GM21367 (cell line): ENCODE data around the gene CLCN6.

ENCODE experiments used
- ATAC-seq: cut with Tn5 transposase; IDR thresholded peaks from one replicate; pipeline ENCODE4 v1.9.1; 2021; ENCODE audit not compliant: unreplicated experiment

Gene CLCN6

DNA sequence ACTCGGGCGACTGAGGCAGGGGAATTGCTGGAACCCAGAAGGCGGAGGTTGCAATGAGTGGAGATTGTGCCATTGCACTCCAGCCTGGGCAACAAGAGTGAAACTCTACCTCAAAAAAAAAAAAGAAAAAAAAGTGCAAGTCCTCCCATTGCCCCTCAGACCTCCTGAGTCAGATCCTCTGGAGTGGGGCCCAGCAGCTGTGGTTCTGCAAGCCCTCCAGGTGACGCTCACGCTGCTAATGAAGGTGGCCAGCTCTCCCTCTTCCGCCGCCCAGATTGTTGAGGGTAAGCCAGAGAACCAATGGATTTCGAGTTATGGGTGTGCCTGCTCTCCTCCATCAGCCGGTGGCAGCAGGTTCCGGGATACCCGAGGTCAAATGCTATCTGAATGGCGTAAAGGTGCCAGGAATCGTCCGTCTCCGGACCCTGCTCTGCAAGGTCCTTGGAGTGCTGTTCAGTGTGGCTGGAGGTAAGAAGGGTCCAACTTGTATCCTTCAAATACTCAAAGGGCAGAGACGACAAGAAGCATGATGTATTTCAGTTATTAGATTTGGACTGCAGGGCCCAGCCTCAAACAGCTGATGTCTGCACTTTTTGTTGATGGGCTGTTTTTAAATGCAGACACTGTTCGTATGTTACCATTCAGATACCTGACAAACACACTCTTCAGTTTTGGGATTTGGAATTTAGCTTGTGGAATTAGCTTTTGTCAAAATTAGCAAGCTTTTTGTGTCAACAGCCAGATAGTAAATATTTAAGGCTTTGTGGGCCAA, 17.6 kb downstream of the CLCN6 start:
- ATAC-seq, result no peak

DNA sequence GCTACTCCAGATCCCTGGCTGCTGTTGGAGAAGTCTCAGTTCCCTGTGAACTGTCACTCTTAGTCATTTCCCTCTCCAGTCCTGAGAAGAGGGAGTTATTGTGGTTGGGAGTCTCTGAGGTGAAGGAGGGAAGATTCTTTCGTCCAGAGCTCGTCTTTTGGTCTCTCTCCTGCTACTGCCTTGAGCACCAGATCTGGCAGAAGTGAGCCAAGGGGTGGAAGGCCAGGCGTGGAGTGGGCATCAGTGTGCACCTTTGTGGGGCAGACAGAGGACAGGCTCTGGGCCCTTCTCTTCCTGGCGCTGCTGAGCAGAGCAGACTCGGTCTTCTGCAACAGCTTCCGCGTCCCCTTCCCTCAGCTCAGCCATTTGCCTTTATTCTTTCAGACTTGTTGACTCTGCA, 19.1 kb downstream of the CLCN6 start:
- ATAC-seq, result no peak

DNA sequence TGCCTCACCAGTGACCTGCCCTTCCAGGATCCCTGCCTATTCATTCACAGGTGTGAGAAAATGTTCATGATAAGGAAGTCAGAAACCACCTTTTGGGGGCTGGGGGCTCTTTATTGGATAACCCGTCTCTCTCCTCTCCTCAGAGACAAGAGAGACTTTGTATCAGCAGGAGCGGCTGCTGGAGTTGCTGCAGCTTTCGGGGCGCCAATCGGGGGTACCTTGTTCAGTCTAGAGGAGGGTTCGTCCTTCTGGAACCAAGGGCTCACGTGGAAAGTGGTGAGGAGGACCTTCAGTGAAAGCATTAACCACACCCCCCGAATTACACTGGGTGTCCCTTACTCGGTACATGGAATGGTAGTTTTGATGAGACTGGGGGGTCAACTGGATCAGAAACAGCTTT, 21.0 kb downstream of the CLCN6 start:
- ATAC-seq, result no peak

DNA sequence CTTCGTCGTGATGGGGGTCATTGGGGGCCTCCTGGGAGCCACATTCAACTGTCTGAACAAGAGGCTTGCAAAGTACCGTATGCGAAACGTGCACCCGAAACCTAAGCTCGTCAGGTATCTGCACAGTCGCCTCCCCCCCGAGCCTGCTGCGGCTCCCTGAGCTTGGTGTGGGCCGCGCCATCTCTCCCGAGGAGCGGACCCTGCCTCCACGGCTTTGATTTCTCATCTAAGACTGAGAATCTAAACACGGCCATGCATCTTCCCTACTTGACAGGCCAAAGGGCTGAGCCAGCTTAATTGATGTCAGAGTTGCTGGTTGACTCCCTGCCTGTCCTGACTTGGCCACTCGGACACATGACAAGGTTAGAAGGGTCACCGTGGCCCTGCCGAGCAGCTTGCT, 22.5 kb downstream of the CLCN6 start:
- no peak for ATAC-seq

DNA sequence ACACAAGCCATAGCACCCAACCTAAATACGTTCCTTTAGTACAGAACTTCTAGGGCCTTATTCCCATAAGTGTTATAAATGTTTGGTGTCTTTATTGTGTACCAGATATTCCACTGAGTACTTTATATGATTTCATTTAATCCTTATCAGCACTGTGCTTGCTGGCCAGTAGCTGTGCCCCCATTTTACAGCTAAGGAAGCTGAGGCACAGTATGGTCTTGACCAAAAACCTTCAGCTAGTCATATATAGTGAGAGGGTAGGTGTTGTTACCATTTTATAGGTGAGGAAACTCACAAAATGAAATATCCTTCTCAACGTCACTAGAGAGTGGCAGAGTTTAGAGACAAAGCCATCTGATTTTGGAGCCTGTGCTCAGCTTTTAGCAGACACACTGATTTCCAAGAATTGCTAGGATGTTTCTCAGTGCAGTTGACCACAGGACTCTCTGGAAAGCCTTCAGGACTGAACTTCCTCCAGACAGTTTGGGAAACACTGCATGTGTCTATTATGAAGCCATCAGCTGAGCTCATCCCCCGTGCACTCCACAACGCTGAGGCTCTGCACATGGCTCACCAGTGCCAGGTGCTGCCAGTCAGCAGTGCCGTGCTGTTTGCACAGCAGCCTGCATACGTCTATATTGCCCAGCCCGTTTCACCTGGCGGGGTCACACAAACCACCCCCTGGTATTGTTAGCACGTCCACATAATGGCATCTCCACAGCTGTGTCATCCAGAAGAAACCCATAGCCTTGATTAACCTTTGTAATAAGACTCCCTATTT, 26.1 kb downstream of the CLCN6 start:
- ATAC-seq, result no peak

DNA sequence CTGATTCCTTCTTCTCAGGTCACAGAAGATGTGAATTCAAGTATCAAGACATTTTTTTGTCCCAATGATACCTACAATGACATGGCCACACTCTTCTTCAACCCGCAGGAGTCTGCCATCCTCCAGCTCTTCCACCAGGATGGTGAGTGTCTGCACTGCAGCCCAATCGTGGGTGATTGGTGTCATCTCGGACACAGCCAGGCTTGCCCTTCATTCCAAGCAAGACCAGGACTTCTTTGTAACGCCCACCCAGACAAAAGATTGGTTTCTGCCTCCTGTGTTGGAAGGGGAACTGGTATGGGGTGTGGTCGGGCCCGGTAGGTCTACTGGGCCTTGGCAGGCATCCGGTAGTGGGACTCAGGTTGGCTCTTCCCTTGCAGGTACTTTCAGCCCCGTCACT, 27.5 kb downstream of the CLCN6 start:
- ATAC-seq, result no peak

DNA sequence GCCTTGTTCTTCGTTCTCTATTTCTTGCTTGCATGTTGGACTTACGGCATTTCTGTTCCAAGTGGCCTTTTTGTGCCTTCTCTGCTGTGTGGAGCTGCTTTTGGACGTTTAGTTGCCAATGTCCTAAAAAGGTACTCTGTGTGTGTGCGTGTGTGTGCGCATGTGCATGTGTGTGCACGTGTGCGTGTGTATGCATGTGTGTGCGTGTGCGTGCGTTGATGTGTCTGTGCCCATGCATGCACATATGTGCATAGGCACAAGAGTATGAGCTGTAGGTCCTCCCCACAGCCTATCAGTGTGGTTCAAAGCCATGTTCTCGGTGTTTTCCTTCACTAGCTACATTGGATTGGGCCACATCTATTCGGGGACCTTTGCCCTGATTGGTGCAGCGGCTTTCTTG, 27.9 kb downstream of the CLCN6 start:
- no peak for ATAC-seq

DNA sequence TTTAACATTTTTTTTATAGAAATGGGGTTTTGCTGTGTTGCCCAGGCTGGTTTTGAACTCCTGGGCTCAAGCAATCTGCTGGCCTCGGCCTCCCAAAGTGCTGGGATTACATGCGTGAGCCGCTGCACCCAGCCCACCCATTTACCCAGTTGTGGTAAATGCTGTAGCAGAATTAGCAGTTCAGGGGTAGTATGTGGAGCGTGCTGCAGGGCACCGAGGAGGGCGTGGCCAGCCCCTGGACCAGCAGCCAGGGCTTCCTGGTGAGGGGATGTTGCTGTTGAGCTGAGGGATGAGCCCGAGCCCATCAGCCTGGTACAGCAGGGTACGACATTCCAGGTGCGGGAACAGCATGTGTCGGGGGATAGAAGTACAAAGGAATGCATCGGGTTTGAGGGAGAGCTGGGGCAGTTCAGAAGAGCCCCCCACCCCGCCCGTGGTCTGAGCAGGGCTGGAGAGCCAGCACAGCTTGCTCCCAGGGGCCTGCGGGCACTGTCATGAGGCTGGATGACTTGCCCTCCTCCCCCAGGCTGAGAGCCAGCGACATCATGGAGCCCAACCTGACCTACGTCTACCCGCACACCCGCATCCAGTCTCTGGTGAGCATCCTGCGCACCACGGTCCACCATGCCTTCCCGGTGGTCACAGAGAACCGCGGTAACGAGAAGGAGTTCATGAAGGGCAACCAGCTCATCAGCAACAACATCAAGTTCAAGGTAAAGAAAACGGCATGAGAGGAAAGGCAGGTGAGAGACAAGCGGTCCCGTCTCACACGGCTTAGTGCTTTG, 29.6 kb downstream of the CLCN6 start:
- ATAC-seq, result no peak

DNA sequence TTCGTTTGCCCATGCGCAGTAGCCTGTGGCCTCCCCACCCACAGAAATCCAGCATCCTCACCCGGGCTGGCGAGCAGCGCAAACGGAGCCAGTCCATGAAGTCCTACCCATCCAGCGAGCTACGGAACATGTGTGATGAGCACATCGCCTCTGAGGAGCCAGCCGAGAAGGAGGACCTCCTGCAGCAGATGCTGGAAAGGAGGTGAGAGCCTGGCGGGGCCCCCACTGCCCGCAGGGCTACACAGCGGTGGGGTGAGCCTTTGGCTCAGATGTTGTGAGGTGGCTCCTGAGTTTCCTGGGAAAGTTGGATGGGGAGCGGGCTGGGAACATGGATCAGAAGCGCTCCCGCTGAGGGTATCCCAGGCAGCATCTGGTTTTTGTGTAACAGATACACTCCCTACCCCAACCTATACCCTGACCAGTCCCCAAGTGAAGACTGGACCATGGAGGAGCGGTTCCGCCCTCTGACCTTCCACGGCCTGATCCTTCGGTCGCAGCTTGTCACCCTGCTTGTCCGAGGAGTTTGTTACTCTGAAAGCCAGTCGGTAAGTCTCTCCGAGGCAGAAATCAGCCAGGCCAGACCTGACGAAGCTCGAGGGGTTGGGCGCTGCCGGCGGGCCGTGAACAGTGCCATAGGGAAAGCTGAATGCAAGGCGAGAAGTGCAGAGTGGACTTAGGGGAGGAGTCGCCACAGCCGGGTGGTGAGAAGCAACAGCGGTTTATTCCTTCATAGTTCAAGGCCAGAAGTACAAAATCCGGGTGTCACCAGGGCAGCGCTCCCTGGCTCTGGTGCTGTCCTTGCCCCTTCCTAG, 31.2 kb downstream of the CLCN6 start:
- ATAC-seq, result no peak

DNA sequence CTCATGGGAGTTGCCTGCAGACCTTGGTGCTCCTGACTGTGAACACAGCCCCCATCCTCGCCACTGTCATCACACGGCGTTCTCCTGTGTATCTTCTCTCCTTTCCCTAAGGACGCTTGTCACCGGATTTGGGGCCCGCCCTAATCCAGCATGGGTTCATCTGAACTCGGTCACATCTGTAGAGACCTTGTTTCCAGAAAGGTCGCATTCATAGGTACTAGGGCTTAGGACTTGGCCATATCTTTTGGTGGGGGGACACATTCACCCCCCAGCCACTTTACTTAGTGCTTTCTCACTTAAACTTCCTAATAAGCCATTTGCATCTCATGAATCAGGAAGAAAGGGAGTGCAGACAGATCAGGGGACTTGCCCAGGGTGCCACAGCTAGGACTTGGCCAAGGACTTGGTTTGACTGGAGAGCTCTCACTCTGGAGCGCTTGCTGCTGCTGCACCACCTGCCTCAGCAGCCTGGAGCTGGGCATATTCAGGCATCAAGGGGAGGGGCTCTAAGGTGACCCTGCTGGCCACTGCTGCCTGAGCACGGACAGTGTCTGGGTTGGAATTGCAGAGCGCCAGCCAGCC, 31.9 kb downstream of the CLCN6 start:
- no peak for ATAC-seq

DNA sequence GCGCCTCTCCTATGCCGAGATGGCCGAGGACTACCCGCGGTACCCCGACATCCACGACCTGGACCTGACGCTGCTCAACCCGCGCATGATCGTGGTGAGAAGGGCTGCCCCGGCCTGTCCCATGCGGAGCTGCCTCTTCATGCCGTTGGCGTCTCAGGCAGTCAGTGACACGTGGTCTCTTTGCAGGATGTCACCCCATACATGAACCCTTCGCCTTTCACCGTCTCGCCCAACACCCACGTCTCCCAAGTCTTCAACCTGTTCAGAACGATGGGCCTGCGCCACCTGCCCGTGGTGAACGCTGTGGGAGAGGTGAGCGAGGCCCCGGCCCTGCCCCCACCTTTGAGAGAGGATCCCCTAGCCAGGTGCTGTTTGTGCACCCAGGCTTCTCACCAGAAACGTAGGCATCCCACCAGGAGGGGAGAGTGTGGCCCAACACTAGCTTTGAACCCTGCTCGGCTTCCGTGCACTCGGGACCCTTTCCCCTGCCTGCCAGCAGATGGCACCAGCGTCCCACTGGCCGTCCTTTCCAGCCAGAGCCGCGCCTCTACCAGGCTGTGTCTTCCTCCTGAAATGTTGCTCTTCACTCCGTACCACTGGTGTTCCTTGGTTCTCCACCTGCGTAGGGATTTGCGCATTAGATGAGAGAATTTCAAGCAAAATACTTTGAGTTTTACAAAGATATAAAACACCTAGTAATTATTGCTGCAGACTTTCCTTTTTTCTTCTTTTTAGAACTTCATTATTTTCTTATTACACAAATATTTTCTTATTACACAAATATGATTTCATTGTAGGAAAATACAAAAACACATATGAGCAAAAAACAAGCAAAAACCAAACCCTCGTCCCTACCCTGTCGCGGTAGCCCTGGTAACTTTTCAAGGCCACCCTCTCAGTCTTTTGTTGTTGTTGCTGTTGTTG, 32.6 kb downstream of the CLCN6 start:
- no peak for ATAC-seq

DNA sequence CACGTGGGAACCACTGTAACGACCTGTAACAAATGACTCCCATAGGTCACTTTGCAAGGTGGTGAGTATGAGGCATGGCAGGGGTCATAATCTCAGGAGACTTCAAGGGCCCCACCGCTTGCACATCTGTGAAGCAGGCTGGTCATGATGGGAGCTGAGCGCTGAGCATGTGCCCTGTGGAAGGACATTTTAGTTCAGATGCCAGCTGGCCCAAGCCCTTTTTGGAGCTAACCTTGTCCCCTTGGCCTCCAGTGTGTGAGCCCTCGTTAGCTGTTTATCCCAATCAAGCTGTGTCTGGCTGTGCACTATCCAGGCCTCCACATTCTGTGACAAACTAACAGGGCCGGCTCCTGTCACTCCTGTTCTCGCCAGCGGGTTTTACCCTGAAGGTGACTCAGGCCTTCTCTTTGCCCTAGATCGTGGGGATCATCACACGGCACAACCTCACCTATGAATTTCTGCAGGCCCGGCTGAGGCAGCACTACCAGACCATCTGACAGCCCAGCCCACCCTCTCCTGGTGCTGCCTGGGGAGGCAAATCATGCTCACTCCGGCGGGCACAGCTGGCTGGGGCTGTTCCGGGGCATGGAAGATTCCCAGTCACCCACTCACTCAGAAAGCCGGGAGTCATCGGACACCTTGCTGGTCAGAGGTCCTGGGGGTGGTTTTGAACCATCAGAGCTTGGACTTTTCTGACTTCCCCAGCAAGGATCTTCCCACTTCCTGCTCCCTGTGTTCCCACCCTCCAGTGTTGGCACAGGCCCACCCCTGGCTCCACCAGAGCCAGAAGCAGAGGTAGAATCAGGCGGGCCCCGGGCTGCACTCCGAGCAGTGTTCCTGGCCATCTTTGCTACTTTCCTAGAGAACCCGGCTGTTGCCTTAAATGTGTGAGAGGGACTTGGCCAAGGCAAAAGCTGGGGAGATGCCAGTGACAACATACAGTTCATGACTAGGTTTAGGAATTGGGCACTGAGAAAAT, 34.0 kb downstream of the CLCN6 start:
- ATAC-seq, result no peak

DNA sequence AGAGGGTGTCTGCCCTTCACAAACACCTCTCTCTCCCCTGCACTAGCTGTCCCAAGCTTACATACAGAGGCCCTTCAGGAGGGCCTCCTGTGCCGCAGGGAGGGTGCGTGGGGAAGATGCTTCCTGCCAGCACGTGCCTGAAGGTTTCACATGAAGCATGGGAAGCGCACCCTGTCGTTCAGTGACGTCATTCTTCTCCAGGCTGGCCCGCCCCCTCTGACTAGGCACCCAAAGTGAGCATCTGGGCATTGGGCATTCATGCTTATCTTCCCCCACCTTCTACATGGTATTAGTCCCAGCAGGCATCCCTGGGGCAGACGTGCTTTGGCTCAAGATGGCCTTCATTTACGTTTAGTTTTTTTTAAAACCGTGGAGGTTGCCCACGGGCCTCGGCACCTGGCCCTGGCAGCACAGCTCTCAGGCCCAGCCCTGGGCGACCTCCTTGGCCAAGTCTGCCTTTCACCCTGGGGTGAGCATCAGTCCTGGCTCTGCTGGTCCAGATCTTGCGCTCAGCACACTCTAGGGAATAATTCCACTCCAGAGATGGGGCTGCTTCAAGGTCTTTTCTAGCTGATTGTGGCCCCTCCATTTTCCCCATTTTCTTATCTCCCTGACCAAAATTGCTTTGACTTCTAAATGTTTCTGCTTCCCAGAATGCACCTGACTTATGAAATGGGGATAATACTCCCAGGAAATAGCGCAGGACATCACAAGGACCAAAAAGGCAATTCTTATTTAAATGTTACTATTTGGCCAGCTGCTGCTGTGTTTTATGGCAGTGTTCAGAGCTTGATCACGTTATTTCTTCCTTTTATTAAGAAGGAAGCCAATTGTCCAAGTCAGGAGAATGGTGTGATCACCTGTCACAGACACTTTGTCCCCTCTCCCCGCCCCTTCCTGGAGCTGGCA, 35.5 kb downstream of the CLCN6 start:
- ATAC-seq, result no peak

DNA sequence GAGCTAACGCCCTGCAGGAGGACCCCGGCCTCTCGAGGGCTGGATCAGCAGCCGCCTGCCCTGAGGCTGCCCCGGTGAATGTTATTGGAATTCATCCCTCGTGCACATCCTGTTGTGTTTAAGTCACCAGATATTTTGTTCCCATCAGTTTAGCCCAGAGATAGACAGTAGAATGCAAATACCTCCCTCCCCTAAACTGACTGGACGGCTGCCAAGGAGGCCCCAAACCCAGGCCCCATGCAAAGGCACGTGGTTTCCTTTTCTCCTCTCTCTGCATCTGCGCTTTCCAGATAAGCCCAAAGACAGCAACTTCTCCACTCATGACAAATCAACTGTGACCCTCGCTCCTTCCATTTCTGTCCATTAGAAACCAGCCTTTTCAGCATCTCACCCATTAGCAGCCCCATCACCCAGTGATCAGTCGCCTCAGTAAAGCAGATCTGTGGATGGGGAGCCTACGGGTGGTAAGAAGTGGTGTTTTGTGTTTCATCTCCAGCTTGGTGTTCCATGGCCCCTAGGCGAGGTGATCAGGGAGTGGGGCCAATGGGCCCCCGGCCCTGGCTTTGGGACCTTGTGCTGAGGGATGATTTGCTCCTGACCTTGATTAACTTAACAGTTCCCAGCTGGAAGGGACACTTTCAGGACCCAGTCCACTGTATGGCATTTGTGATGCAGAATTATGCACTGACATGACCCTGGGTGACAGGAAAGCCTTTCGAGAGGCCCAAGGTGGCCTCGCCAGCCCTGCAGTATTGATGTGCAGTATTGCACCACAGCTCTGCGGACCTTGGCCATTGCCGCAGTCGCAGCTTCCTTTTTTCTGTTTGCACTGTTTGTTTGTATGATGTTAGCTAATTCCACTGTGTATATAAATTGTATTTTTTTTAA, 36.4 kb downstream of the CLCN6 start:
- no peak for ATAC-seq

DNA sequence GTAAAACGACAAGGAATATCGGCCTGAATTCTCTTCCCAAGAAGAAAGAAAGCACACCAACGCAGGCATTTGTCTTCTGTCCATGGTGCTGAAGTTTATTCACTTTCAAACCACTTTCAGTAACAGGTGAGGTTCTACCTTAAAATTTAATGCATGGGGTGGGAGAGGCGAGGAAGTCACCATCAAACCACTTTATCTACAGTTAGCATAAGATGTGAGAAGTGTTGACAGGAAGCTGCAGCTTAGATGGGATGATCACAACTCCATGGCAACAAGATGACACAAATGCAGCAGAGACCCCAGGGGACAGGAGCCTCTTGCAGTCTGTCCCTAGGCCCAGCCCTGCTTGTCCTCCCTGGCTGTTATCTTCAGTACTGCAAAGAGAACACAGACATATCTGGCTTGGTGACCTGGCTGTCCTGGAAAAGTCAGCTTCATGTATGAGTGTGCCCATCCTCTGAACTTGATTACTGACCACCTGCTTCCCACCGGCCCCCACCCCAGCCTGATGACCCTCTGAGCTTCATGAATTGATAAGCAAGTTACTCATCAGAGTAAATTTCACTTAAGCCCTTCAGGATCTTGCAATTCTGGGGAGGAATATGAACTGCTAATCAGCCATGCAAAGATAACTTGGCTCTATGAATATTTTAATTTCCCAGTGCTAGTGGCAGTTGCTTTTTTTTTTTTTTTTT, 39.8 kb downstream of the CLCN6 start:
- ATAC-seq, result no peak
